ENCODE results near the gene CDH22.

Gene CDH22

GRCh38 chr20:46211331-46211722 lies 97.0 kb downstream of the CDH22 start:
- DNase-seq: no peak

GRCh38 chr20:46210672-46211330 lies 97.5 kb downstream of the CDH22 start:
- no peak for DNase-seq

GRCh38 chr20:46209930-46210671 lies 98.2 kb downstream of the CDH22 start:
- DNase-seq: no peak

- no peak for DNase-seq
These were observed 100.5 kb downstream of the CDH22 start for GRCh38 chr20:46207793-46208192.

GRCh38 chr20:46206992-46207549 lies 101.2 kb downstream of the CDH22 start:
- DNase-seq: no peak

GRCh38 chr20:46206025-46206424 lies 102.3 kb downstream of the CDH22 start:
- DNase-seq: no peak

GRCh38 chr20:46205349-46205748 lies 102.9 kb downstream of the CDH22 start:
- DNase-seq: no peak

- DNase-seq: no peak
These were observed 103.6 kb downstream of the CDH22 start for GRCh38 chr20:46204594-46205186.

- DNase-seq: no peak
These were observed 104.8 kb downstream of the CDH22 start for GRCh38 chr20:46203510-46203837.

- DNase-seq: no peak
These were observed 105.4 kb downstream of the CDH22 start for GRCh38 chr20:46202766-46203509.

- DNase-seq: no peak
These were observed 107.4 kb downstream of the CDH22 start for GRCh38 chr20:46200582-46201570.

- DNase-seq: no peak
These were observed 109.1 kb downstream of the CDH22 start for GRCh38 chr20:46199198-46199597.

GRCh38 chr20:46196990-46197389 lies 111.3 kb downstream of the CDH22 start:
- no peak for DNase-seq

GRCh38 chr20:46195264-46196036 lies 112.8 kb downstream of the CDH22 start:
- no peak for DNase-seq

GRCh38 chr20:46194409-46194808 lies 113.9 kb downstream of the CDH22 start:
- DNase-seq: no peak

- no peak for DNase-seq
These were observed 115.8 kb downstream of the CDH22 start for GRCh38 chr20:46192376-46192944.

GRCh38 chr20:46191611-46192010 lies 116.7 kb downstream of the CDH22 start:
- no peak for DNase-seq

- DNase-seq: no peak
These were observed 117.1 kb downstream of the CDH22 start for GRCh38 chr20:46191168-46191540.

GRCh38 chr20:46190478-46191167 lies 117.7 kb downstream of the CDH22 start:
- no peak for DNase-seq

GRCh38 chr20:46188866-46189541 lies 119.3 kb downstream of the CDH22 start:
- DNase-seq: no peak

Measured in stimulated activated CD4-positive, alpha-beta T cell treated with anti-CD3 and anti-CD28 coated beads, Interleukin-2, amount 100 ng/mL, for 48 hours (primary cell).